22Rv1 (cell line): ENCODE measurements around the gene SDK2.

Experiments used
- H3K27ac ChIP-seq: fragments of 450-650 bp; 2 replicates; pipeline ENCODE4 v1.5.1; 2017
- CTCF ChIP-seq: fragments of 450-650 bp; IDR thresholded peaks from 2 replicates; pipeline ENCODE4 v1.5.1; 2017; ENCODE audit warnings: mild to moderate bottlenecking
- ZFX ChIP-seq: fragments of 450-650 bp; IDR thresholded peaks from 2 replicates; pipeline ENCODE4 v1.6.1; 2017; ENCODE audit warnings: antibody characterized with exemption, borderline replicate concordance

The SDK2 gene

GRCh38 chr17:73466704-73467433, 177.4 kb downstream of the SDK2 start:
- TF ChIP-seq CTCF (no peak), ZFX (no peak)
- no peak overlapping the region for H3K27ac ChIP-seq

GRCh38 chr17:73465953-73466230, 178.4 kb downstream of the SDK2 start:
- no peak for TF ChIP-seq CTCF
- TF ChIP-seq ZFX = no peak
- no peak overlapping the region for H3K27ac ChIP-seq

- no peak for TF ChIP-seq CTCF
- TF ChIP-seq ZFX = no peak
- no peak overlapping the region for H3K27ac ChIP-seq
These were observed 178.9 kb downstream of the SDK2 start for GRCh38 chr17:73465130-73465952.

GRCh38 chr17:73464447-73464846, 179.8 kb downstream of the SDK2 start:
- TF ChIP-seq ZFX (no peak), CTCF (no peak)
- no peak overlapping the region for H3K27ac ChIP-seq

GRCh38 chr17:73463821-73464220, 180.4 kb downstream of the SDK2 start:
- TF ChIP-seq CTCF = no peak
- TF ChIP-seq ZFX = no peak

GRCh38 chr17:73462823-73463222, 181.4 kb downstream of the SDK2 start:
- TF ChIP-seq CTCF (no peak), ZFX (no peak)
- no peak overlapping the region for H3K27ac ChIP-seq

More at GRCh38 chr17:73463821-73464220, 180.4 kb downstream of the SDK2 start:
- H3K27ac ChIP-seq = no peak overlapping the region

GRCh38 chr17:73459980-73460379, 184.3 kb downstream of the SDK2 start:
- no peak for TF ChIP-seq ZFX
- no peak for TF ChIP-seq CTCF

More at GRCh38 chr17:73459980-73460379, 184.3 kb downstream of the SDK2 start:
- no peak overlapping the region for H3K27ac ChIP-seq
